AG09309 (cell line): ENCODE measurements around the gene GLS.

Experiments used
- DNase-seq: peaks from one replicate; pipeline ENCODE4 v3.0.0-alpha.2; 2010; ENCODE audit warnings: low read depth
- H3K4me3 ChIP-seq: 2 replicates; pipeline ENCODE4 v1.5.1; 2011; ENCODE audit warnings: mild to moderate bottlenecking, low read depth, low read length, moderate library complexity; ENCODE audit not compliant: control insufficient read depth
- TF ChIP-seq, protein P1 (sequence below): IDR thresholded peaks from 2 replicates; pipeline ENCODE4 v1.5.1; 2011; ENCODE audit warnings: mild to moderate bottlenecking, low read depth, low read length, inconsistent platforms; ENCODE audit not compliant: insufficient read depth, control insufficient read depth; ENCODE audit errors: missing control alignments

Gene GLS

DNA sequence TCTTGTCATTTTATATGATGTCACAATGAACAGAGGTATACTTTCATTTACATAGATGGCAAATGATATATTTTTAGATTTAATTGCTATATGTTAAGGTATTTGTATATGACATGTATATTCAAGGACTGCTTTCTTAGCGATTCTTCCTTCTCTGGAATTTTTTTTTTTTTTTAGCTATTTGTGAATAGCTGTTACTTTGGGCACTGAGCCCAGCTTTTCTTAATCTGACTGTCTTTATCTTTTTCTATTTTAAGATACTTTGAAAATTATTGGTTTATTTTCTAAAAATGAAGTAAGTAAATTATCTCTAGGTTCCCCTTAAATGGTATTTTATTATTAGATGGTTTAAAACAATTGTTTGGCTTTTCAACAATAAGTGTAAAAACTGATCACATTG is 4.0 kb upstream of the GLS start:
- no peak overlapping the region for H3K4me3 ChIP-seq
- TF ChIP-seq, protein P1, sequence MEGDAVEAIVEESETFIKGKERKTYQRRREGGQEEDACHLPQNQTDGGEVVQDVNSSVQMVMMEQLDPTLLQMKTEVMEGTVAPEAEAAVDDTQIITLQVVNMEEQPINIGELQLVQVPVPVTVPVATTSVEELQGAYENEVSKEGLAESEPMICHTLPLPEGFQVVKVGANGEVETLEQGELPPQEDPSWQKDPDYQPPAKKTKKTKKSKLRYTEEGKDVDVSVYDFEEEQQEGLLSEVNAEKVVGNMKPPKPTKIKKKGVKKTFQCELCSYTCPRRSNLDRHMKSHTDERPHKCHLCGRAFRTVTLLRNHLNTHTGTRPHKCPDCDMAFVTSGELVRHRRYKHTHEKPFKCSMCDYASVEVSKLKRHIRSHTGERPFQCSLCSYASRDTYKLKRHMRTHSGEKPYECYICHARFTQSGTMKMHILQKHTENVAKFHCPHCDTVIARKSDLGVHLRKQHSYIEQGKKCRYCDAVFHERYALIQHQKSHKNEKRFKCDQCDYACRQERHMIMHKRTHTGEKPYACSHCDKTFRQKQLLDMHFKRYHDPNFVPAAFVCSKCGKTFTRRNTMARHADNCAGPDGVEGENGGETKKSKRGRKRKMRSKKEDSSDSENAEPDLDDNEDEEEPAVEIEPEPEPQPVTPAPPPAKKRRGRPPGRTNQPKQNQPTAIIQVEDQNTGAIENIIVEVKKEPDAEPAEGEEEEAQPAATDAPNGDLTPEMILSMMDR, result no peak
- DNase-seq, result no peak

DNA sequence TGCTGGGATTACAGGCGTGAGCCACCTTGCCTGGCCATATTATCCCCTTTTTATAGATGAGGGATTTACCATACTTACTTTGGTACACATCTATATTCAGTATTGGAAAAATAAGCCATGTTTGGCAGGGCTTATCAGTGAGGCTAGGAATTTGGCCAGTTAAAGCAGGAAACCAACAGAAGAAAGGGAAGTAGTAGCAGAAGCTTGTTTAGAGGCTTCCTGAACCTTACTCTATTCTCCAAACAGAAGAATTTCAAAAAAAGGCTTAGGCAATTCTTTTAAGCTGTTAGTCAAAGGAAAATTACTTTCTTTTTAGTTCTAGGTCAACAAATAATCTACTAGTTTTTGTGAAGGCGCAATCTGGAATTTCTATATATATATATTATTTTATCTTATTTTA is 3.2 kb upstream of the GLS start:
- no peak for DNase-seq
- TF ChIP-seq, protein P1, result no peak

DNA sequence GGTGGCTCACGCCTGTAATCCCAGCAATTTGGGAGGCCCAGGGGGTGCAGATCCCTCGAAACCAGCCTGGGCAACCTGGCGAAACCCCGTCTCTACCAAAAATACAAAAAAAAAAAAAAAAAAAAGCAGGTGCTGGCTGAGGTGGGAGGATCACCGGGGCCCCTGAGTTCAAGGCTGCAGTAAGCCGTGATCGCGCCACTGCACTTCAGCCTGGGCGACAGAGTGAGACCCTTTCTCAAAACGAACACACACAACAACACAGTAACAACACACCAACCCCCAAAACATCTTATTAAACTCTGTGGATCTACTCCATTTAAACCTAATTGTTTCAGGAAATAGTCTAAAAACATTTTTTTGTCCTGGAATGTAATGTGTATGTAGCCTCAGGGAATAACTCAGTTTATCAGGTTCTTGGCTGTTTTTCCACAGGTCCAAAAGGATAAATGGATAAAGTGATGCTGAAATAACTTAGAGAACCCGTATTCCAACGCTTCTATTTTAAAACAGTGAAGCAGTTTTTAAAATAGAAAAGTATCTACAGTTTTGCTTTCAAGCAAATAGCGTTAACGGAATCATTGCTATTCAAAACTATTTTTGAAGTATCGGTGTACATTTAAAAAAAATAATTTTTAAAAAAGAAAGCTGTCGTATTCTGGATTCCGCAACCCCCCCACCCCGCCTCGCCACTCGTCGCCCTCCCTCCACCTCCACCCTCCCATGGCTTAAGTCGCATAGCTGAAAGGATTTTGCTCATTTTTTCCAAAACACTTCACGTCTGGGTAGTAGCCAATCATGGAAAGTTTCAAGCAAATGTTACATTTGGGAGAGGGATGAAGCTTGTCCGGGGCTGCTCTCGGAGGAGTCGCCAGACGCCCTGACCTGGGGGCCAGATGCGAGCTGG is 895 bp upstream of the GLS start:
- DNase-seq, result no peak
- TF ChIP-seq, protein P1, result no peak
- peak overlapping the region; percentile 68 for H3K4me3 ChIP-seq

More for the DNA sequence above, 3.2 kb upstream of the GLS start:
- H3K4me3 ChIP-seq, result no peak overlapping the region

DNA sequence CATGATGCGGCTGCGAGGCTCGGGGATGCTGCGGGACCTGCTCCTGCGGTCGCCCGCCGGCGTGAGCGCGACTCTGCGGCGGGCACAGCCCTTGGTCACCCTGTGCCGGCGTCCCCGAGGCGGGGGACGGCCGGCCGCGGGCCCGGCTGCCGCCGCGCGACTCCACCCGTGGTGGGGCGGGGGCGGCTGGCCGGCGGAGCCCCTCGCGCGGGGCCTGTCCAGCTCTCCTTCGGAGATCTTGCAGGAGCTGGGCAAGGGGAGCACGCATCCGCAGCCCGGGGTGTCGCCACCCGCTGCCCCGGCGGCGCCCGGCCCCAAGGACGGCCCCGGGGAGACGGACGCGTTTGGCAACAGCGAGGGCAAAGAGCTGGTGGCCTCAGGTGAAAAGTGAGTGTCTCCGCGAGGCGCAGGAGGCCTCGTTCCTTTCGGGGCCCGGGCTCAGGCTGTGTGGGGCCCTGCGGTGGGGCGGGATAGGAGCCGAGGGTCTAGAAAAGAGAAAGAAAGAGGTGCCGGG is 520 bp downstream of the GLS start:
- H3K4me3 ChIP-seq, result peak overlapping the region; percentile 78
- no peak for DNase-seq
- TF ChIP-seq, protein P1, result no peak

DNA sequence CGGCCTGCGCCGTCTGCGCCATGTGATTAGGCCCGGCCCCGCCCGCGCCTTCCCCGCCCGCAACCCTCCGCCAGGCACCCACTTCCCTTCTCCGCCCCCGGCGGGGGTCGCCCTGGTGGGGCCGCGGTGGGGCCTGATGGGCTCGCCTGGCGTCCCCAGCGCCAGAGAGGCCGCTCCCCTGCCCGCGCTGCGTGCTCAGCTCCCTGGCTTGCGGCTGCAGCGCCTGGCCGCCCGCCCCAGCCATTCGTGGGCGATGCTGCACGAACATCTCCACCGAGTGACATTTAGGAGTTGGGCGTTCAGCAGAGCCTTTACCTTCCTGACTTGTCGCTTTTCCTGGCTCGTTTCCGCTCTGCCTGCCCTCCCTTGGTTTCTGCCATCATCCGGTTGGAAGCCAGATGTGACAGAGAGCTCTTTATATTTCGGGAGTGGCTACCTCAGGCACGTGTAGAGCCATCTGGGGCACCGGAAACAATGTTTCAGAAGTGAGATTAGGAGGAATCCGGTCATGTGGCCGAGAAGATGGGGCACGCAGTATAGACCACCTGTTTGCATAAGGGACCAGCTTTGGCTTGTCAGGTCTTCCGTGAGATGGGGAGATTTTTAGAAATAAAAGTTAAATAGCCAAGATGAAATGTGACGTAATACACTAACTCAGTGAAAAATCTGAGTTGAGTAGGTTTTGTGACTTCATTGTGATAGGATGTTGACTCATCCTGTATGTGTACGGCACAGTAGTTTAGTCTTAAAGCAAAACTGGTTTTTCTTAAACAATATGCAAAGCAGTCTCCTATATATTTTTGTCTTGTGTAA is 1.2 kb downstream of the GLS start:
- DNase-seq, result no peak
- TF ChIP-seq, protein P1, result no peak

DNA sequence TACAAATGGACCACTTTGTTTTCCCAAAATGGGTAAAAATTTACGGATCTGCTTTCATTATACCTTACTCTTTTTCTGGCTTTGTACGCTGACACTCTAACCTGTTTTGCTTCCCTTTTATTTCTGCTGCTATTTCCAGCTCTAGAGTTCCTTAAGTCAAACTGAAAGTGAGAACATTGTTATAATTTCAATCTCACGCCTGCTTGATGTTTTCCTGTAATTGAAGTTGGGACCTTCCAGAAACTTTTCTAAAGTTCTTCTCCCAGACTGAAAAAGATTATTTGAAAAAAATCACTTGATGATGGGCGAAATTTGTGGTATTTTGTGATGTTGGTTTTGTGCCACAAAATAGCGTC is 1.8 kb downstream of the GLS start:
- DNase-seq, result no peak
- TF ChIP-seq, protein P1, result no peak
- H3K4me3 ChIP-seq, result peak overlapping the region; percentile 78

More for the DNA sequence above, 1.2 kb downstream of the GLS start:
- peak overlapping the region; percentile 78 for H3K4me3 ChIP-seq
